Right ventricle myocardium superior (tissue), 1 donor: Measurements from ENCODE around the gene AFF2. TPM values are rescaled to one million over a fixed set of nuclear protein-coding genes. Genes with fewer than 3 reads are reported as not detected.
"Not testable (repeated sequence)": the region's sequence is repeated elsewhere in the genome, so short reads cannot be mapped to it uniquely, and the experiment has no call there.

Experiments
- ATAC-seq: fragments of 200-7000 bp; cut with Tn5 transposase; one replicate; pipeline ENCODE4 v1.9.1; 2020; ENCODE audit warnings: mild to moderate bottlenecking; ENCODE audit not compliant: poor library complexity
- DNase-seq: peaks from one replicate; pipeline ENCODE4 v3.0.0-alpha.2; 2020
- intact Hi-C: fragments of 100-400 bp; cut with DNase I; formaldehyde crosslinking; loops from one replicate; pipeline ENCODE4 v1.11.2; 2022
- total RNA-seq: library from RNA; stranded (reverse); fragmentation: NEBNext Ultra II Directional; extraction: Animal tissue kit (Norgen Biotek cat#: 25700); gene quantifications from one replicate; pipeline ENCODE4 v1.2.1, GENCODE V29; 2021
- donor health status: DM: no; HTN: yes; CAD: no; lungs with severe emphysema.

Gene AFF2
- total RNA-seq, 1 donor from 2014 or later, result 0.24 TPM

GRCh38 chrX:148872161-148872535 lies 371.7 kb downstream of the AFF2 start:
- intact Hi-C loops, result no loop called here
- DNase-seq (no peak), ATAC-seq (no peak)

- DNase-seq (no peak), ATAC-seq (no peak)
- intact Hi-C loops, result no loop called here
Observed at GRCh38 chrX:148872881-148873280, 372.5 kb downstream of the AFF2 start.

- intact Hi-C loops, result no loop called here
- no peak for ATAC-seq
- DNase-seq, result no peak
Observed at GRCh38 chrX:148874636-148875246, 374.3 kb downstream of the AFF2 start.

- intact Hi-C loops, result no loop called here
- ATAC-seq (no peak), DNase-seq (no peak)
Observed at GRCh38 chrX:148878371-148878770, 378.0 kb downstream of the AFF2 start.

- ATAC-seq (no peak), DNase-seq (no peak)
- intact Hi-C loops, result no loop called here
Observed at GRCh38 chrX:148885203-148885602, 384.8 kb downstream of the AFF2 start.

GRCh38 chrX:148893395-148893794 lies 393.0 kb downstream of the AFF2 start:
- ATAC-seq (no peak), DNase-seq (no peak)
- intact Hi-C loops, result no loop called here

- ATAC-seq (no peak), DNase-seq (no peak)
- intact Hi-C loops, result no loop called here
Observed at GRCh38 chrX:148902581-148902980, 402.2 kb downstream of the AFF2 start.

- DNase-seq, result no peak
- ATAC-seq, result no peak
- intact Hi-C loops, result no loop called here
Observed at GRCh38 chrX:148903176-148903575, 402.8 kb downstream of the AFF2 start.

GRCh38 chrX:148904421-148905111 lies 404.1 kb downstream of the AFF2 start:
- no peak for DNase-seq
- intact Hi-C loops, result no loop called here
- ATAC-seq, result no peak

GRCh38 chrX:148905400-148905799 lies 405.0 kb downstream of the AFF2 start:
- no peak for DNase-seq
- no peak for ATAC-seq
- intact Hi-C loops, result no loop called here

- DNase-seq, ATAC-seq, intact Hi-C loops: not testable (repeated sequence)
Observed at GRCh38 chrX:148906628-148907027, 406.2 kb downstream of the AFF2 start.

GRCh38 chrX:148909758-148910157 lies 409.3 kb downstream of the AFF2 start:
- intact Hi-C loops, result no loop called here
- ATAC-seq (no peak), DNase-seq (no peak)

GRCh38 chrX:148913971-148914370 lies 413.6 kb downstream of the AFF2 start:
- DNase-seq, result no peak
- no peak for ATAC-seq
- intact Hi-C loops, result no loop called here

- ATAC-seq (no peak), DNase-seq (no peak)
- intact Hi-C loops, result no loop called here
Observed at GRCh38 chrX:148914783-148915182, 414.4 kb downstream of the AFF2 start.

- ATAC-seq (no peak), DNase-seq (no peak)
- intact Hi-C loops, result no loop called here
Observed at GRCh38 chrX:148915474-148915873, 415.1 kb downstream of the AFF2 start.

- ATAC-seq (no peak), DNase-seq (no peak)
- intact Hi-C loops, result no loop called here
Observed at GRCh38 chrX:148917441-148917840, 417.0 kb downstream of the AFF2 start.

GRCh38 chrX:148923631-148924030 lies 423.2 kb downstream of the AFF2 start:
- ATAC-seq, result no peak
- intact Hi-C loops, result no loop called here
- no peak for DNase-seq

- intact Hi-C loops, result no loop called here
- DNase-seq (no peak), ATAC-seq (no peak)
Observed at GRCh38 chrX:148926371-148926770, 426.0 kb downstream of the AFF2 start.

- intact Hi-C loops, result no loop called here
- DNase-seq, result no peak
- no peak for ATAC-seq
Observed at GRCh38 chrX:148928811-148929210, 428.4 kb downstream of the AFF2 start.

GRCh38 chrX:148929686-148930085 lies 429.3 kb downstream of the AFF2 start:
- DNase-seq (no peak), ATAC-seq (no peak)
- intact Hi-C loops, result no loop called here
